Right renal pelvis (tissue), 4 donors: ENCODE results near the gene TIAM2. TPM values are rescaled to one million over a fixed set of nuclear protein-coding genes. Genes with fewer than 3 reads are reported as not detected.
"Not testable (repeated sequence)": the region's sequence is repeated elsewhere in the genome, so short reads cannot be mapped to it uniquely, and the experiment has no call there.

ENCODE experiments used
- DNase-seq, 4 donors: peaks; one replicate each; pipeline ENCODE4 v3.0.0-alpha.2; 2013; ENCODE audit warnings: low read depth in 4 of 4, low spot score in 3 of 4, missing footprints in 1 of 4
- polyA plus RNA-seq, 4 donors: library from polyadenylated mRNA; unstranded; fragments of 120-200 nt; gene quantifications; one replicate each; pipeline ENCODE4 v1.2.1, GENCODE V29; 2013; ENCODE audit not compliant: insufficient read length in 4 of 4

The TIAM2 gene
- polyA plus RNA-seq, 4 donors, result 16.9 to 23.4 (median 22.2) TPM

- no peak for DNase-seq
Observed at GRCh38 chr6:155154158-155154830, 159.2 kb downstream of the TIAM2 start.

GRCh38 chr6:155155787-155156447, 160.8 kb downstream of the TIAM2 start:
- DNase-seq, result no peak

- no peak for DNase-seq
Observed at GRCh38 chr6:155157101-155157500, 162.0 kb downstream of the TIAM2 start.

GRCh38 chr6:155158030-155158843, 163.1 kb downstream of the TIAM2 start:
- no peak for DNase-seq

- no peak for DNase-seq
Observed at GRCh38 chr6:155162682-155163081, 167.6 kb downstream of the TIAM2 start.

GRCh38 chr6:155163601-155164000, 168.5 kb downstream of the TIAM2 start:
- DNase-seq, result no peak

GRCh38 chr6:155165029-155165710, 170.1 kb downstream of the TIAM2 start:
- DNase-seq, result no peak

GRCh38 chr6:155170519-155170918, 175.4 kb downstream of the TIAM2 start:
- no peak for DNase-seq

- DNase-seq, result no peak
Observed at GRCh38 chr6:155171109-155171746, 176.1 kb downstream of the TIAM2 start.

GRCh38 chr6:155171747-155172449, 176.8 kb downstream of the TIAM2 start:
- no peak for DNase-seq

- no peak for DNase-seq
Observed at GRCh38 chr6:155173488-155173887, 178.4 kb downstream of the TIAM2 start.

GRCh38 chr6:155174576-155175211, 179.6 kb downstream of the TIAM2 start:
- DNase-seq, result peak; percentile 65 to 72 (median 70)

GRCh38 chr6:155177363-155177961, 182.3 kb downstream of the TIAM2 start:
- peak in 2 of 4 donors; percentile 58 to 67 for DNase-seq

- DNase-seq, result no peak
Observed at GRCh38 chr6:155181498-155181897, 186.4 kb downstream of the TIAM2 start.

GRCh38 chr6:155182103-155182502, 187.0 kb downstream of the TIAM2 start:
- DNase-seq, result no peak

GRCh38 chr6:155183095-155183494, 188.0 kb downstream of the TIAM2 start:
- no peak for DNase-seq

GRCh38 chr6:155185041-155185440, 189.9 kb downstream of the TIAM2 start:
- not testable (repeated sequence) for DNase-seq

- DNase-seq, result no peak
Observed at GRCh38 chr6:155185544-155185943, 190.4 kb downstream of the TIAM2 start.
